Measurements from ENCODE around the gene SUPT5H.

- TF ChIP-seq CTCF (IDR thresholded peaks at IDR 0.05) (no peak), POLR2A (IDR thresholded peaks at IDR 0.05) (no peak)
These were observed 21.9 kb upstream of the SUPT5H start for GRCh38 chr19:39423258-39424086.

All from ovary (tissue), 3 donors.